Measurements from ENCODE around the gene IER3.
A peak's percentile ranks its signal among the peaks of the same experiment; 100 is the strongest.
"Not testable (repeated sequence)": the region's sequence is repeated elsewhere in the genome, so short reads cannot be mapped to it uniquely, and the experiment has no call there.

IER3 gene

DNA sequence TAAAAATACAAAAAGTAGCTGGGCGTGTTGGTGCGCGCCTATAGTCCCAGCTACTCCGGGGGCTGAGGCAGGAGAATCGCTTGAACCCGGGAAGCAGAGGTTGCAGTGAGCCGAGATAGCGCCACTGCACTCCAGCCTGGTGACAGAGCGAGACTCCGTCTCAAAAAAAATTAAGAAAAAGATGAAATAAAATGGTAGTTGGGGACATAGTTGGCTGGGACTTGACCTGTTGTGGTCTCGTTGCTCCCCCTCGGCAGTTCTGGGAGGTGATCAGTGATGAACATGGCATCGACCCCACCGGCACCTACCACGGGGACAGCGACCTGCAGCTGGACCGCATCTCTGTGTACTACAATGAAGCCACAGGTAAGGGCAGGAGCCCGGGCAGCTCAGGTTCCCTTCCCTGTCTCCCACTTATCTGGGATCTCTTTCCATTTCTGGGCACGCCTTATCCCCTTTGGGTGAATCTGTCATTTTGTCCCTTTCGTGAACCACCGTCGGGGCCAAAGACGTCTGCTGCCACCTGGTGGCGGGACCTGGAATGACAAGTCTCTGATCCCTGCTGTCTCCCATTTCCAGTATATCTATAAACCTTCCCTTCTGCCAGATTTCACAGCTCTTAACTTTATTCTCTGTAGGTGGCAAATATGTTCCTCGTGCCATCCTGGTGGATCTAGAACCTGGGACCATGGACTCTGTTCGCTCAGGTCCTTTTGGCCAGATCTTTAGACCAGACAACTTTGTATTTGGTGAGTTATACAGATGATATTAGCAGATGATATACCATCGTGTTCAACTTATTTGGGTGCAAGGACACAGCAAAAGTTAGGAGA is 21.9 kb downstream of the IER3 start:
- peak; percentile 67 to 82 (median 74) for DNase-seq

DNA sequence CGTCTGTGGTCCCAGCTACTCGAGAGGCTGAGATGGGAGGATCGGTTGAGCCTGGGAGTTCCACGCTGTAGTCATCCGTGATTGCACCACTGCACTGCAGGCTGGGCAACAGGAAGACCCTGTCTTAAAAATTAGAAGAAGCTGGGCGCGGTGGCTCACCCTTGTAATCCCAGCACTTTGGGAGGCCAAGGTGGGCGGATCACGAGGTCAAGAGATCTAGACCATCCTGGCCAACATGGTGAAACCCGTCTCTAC is 22.4 kb downstream of the IER3 start:
- not testable (repeated sequence) for DNase-seq

DNA sequence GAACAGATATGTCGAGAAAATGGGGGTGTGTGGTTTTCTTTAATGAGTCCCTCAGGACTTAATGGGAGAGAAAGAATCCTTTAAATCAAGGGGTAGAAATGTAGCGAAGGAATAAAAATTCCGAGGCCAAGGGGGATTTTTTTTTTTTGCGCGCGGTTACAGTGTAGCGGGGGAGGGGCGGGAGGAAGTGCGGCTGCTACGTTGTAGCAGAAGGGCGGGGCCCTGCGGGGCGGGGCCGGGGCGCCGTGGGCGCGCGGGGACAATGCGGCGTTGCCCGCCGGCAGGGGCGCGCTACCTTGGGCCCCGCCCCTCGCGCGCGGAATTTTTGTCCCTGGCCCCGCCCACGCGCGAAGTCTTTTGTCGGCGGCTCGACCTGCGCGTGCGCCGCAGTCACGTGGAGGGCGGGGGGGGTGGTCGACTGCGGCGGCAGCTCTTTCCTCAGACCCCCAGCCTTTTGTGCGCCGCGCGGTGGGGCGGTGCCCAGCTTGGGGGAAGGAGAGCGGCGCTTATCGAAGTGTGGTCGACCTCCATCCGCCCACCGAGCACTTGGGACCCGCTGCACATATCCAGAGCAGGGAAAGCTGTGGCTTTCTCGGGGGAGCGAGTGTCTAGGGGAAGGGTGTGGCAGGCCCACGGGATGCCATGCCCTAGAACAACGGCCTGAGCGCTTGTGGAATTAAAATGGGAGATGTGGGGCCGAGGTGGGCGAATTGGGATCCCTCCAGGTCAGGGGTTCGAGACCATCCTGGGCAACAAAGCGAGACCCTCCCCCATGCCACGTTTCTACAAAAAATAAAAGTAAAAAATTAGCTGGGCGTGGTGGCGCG is 22.9 kb downstream of the IER3 start:
- peak; percentile 94 to 97 (median 94) for DNase-seq

DNA sequence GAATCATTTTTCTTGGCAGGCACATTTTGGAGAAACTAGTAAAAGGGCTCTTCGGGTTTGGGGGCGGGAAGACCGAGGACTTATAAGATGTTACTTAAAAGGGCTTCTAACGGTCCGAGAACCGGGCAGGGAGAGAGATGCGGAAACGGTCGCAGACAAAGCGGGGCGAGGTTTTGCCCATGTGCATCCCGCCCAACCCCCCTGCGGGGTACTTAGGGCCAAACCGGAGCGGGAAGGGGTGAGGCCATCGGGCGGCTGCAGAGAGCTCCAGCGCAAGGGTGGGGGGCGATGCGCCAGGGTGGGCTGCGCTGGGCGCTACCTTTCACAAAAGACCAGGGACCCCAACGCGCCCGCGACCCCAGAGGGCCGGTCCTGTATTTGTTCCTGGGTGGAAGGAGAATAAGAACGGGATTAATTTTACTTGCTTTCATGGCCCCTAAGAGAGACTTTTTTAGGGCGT is 23.6 kb downstream of the IER3 start:
- DNase-seq = peak; percentile 23 to 45 (median 35)

DNA sequence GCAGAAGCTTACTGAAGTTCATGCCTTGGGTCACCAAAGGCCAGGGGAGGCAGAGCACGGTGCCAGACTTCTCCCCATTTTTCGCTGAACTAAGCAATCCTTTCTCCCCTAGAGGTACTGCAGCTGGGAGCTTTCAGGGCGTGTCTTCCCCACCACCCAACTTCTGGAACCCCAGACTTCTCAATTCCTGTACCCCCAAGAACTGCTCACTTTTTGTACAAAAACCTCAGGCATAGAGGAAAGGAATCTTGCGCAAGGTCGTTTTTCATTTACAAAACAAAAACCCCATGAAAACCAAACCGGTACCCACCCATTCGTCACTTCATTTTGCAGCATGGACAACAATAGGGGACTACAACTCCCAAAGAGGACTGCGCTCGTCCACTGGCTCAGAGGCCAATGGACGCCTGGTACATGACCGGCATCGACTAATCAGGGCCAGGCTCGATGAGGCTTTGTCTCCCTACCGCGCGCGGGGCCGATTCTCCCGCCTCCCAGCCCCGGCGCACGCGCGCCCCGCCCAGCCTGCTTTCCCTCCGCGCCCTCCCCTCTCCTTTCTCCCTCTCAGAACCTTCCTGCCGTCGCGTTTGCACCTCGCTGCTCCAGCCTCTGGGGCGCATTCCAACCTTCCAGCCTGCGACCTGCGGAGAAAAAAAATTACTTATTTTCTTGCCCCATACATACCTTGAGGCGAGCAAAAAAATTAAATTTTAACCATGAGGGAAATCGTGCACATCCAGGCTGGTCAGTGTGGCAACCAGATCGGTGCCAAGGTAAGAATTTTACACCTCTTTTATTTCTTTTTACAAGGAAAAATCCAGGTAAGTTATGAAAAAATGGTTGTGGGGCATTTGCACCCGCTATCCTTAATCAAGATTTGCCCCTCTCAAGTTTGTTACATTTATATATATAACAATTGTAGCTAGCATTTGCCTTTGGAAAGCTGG is 24.3 kb downstream of the IER3 start, which contains the start of gene TUBB:
Gene TUBB, plus strand, starts transcription at position 562 of the 947 bp plus-strand sequence. Its CDS starts 155 bp downstream, at position 717.
- peak; percentile 81 to 93 (median 88) for DNase-seq

DNA sequence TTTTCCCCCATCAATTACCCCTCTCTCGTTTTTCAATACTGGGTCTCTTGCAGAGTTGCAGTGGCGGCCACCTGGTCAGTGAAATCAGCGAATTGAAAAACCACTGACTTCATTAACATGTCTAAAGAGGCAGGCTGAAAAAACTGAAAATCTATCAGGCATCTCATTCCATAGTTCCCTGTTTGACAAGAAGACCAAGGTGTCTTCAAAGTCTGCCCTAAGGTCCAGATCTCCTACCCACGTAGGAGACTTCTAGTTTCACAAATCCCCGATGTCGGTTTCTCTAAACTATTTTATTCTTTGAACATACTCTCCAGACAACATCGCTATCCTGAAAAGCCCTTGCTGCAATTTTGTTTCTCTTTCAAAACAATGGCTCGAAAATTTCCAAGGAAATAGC is 25.0 kb downstream of the IER3 start:
- DNase-seq = no peak

DNA sequence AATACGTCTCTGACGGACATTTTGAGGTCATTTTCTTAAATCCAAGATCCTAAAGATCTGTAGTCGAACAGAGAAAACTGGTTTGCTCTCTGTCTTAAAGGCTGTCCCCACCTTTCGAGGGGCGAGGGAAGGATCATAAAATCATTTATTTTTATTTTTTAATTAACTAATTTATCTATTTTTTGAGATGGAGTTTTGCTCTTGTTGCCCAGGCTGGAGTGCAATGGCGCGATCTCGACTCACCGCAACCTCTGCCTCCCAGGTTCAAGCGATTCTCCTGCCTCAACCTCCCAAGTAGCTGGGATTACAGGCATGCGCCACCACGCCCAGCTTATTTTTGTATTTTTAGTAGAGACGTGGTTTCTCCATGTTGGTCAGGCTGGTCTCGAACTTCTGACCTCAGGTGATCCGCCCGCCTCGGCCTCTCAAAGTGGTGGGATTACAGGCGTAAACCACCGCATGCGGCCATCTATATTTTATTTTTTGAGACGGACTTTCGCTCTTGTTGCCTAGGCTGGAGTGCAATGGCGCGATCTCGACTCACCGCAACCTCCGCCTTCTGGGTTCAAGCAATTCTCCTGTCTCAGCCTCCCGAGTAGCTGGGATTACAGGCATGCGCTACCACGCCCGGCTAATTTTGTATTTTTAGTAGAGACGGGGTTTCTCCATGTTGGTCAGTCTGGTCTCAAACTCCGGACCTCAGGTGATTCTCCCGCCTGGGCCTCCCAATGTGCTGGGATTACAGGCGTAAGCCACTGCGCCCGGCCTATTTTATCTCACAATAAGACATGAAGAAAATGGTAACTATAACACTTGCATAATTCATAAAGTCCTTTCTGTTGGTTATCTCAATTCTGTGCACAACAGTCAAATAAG is 26.3 kb downstream of the IER3 start:
- DNase-seq = not testable (repeated sequence)

DNA sequence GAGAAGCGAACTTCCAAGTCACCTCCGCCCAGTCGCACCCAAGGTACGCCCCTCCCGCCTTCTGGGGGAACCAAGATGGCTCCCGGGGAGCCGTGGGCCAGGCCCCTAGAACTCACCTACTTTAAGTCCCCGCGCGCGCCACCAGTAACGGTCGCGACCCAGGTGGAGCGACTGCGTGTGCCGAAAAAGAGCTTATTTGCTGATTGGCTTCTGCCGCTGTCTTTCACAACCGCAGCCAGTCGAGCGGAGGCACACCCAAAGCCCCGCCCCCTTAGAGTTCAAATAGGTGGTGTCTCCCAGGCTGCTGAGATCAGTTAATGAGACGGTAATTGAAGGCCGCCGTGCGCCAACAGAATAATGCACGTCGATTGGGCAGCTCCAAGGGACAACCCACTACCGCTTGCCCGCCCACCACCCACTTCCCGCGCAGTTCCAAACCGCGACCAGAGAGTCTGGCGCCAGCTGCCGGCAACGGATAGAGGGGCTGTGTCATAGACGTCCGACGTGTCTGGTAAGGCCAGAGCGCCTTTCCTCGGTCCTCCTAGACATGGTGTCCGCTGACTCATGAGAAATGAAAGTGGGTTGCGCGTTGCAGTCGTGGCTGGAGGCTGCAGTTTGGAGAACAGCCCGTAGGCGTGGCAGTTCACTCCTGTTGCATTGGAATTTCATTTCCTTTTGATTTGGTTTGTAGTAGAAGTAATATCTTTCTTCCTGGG is 27.1 kb downstream of the IER3 start, which contains the start of gene MDC1:
Gene MDC1, minus strand, starts transcription at position 153 of the 716 bp plus-strand sequence. CDS start 2,106 bp downstream, outside the sequence.
- peak; percentile 93 to 98 (median 96) for DNase-seq

DNA sequence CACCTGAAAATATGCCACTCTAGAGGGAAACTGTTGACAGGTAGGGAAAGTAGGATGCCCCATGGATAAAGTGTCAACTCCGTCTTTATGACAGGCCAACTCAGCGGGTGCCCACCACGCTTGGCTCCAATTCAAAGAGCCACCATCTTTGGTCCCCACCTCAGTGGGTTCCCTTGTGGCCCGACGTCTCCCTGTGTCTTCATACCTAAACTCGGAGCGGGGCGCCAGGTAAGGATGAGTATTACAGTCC is 27.5 kb downstream of the IER3 start:
- DNase-seq = no peak

DNA sequence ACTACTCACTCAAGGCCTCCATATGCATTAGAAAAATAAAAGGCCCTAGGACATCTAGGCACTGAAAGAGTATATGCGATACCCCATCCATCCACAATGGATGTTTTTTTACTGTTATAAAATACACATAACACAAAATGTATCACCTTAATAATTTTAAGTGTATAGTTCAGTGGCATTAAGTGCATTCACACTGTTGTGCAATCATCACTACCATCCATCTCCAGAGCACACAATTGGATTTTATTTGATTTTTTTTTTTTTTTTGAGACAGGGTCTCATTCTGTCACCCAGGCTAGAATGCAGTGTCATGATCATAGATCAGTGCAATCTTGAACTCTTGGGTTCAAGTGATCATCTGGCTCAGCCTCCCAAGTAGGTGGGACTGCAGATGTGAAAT is 30.1 kb downstream of the IER3 start:
- no peak for DNase-seq

DNA sequence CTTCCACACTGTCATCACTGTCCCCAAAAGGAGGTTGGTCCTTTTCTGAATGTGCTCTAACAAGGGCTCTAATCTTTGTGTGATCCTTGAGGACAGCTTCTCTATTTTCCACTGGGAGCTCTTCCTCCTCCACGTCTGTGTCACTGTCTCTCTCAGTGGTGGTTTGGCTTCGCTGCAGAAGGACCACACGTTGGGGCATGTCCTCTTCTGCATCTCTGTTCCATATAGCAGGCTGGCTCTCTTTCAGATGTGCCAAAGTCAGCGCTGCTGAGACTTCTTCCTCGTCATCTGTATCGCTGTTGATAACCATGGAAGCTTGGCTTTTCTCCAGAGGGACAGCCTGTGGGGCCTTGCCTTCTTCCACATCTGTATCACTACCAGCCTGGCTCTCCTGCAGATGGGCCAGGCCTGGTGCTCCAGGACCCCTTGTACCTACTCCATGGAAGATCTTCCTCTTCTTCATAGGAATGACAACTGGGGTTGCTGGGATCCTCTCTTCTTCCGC is 31.9 kb downstream of the IER3 start:
- no peak for DNase-seq

DNA sequence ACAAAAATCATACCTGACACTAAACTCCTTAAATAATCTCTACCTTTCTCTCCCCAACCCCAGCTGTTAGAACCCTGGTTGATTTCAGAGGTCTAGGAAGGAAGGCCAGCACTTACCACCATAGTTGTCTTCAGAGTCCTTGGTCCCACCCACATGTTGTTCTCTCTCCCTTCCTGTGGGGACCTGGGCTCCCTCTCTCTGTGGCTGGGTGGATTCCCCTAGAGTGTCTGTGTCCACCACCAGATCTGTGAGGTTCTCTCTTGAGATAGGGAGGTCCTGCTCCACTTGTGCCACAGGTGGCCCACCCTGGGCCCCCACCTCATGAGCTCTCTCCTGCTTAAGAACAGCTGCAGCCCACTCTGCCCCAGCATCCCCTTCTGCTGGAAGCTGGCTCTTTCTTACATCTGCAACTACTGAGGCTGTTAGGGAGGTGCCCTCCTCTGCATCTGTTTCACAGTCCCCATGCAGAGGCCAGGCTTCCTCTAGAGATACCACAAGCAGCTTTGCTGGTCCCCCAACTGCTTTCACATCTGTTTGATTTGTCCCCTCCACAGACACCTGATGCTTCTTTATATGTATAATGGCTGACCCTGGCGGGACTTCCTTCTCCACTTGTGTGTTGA is 32.5 kb downstream of the IER3 start:
- DNase-seq = no peak

DNA sequence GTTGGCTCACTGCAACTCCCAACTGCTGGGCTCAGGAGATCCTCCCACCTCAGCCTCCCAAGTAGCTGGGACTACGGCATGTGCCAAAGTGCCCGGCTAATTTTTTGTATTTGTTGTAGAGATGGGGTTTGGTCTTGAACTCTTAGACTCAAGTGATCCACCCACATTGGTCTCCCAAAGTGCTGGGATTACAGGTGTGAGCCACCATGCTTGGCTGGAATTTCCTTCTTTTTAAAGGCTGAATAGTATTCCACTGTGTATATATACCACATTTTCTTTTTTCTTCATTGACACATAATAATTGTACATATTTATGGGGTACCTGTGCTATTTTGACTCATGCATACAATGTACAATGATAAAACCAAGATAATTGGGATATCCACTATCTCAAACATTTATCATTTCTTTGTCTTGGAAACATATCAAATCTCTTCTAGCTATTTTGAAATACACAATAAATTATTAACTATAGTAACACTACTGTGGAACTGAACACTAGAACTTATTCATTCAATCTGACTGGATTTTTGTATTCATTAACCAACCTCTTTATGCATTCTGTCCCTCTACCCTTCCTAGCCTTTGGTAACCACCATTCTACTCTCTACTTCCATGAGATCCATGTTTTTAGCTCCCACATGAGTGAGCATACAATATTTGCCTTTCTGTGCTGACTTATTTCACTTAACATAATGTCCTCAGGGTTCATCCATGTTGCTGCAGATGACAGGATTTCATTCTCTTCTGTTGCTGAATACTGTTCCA is 35.1 kb downstream of the IER3 start:
- DNase-seq = no peak

DNA sequence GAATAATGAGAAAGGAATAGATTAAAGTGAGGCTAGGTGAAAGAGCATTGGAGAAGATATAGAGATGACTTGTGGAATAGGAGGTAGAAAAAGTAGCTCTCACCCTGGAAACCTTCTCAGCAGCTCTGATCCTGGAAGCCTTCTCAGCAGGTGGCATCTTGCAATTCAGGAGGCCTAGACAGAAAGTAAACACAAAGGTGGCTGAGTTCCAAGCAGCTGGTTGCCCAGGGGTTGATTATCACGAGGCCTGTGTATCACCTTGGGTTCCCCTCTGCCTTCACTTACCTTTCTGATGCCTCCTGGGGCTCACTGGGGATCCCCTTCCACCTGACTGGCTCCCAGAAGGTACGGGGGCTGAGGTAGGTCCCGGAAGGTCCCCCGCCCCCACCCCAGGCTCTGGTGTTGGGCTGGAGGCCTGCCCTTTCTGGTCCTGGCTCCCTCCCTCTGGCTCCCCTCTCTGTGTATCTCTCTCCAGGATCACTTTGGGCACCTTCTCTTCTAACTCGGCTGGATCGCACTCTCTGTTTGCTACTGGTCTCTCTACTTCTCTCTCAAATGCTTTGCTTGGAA is 37.0 kb downstream of the IER3 start:
- no peak for DNase-seq

DNA sequence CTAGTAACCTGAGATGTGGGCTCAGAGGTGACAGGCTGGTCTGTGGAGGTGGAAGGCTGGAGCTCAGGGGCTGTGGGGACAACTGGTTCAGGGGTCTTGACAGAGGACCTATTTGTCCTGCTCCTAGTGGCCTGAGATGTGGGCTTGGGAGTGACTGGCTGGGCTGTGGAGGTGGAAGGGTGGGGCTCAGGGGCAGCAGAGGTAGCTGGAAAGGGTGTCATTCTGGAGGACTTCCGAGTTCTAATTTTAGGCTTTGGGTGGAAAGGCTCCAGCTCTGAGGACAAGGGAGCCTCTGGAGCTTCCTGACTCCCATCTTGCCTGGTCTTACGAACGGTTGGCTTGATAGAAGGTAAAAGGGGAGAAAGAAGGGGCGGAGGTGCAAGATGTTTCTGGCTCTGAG is 38.7 kb downstream of the IER3 start:
- no peak for DNase-seq

DNA sequence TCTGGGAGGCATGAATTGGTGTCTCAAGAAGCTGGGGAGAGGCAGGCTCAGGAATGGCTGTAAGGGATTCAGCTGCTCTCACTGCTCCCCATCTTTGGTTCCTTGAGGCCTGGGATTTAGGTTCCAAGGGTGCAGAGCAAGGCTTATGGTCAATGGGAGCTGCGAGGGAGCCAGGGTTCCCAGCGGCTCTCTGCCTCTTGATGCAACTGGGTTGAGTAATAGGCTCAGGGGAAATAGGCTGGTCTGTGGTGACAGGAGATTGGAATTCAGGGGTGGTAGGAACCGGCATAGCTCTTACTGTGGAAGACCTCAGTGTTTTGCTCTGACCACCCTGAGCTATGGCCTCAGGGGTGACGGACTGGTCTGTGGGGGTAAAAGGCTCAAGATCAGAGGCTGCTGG is 40.5 kb downstream of the IER3 start:
- no peak for DNase-seq

DNA sequence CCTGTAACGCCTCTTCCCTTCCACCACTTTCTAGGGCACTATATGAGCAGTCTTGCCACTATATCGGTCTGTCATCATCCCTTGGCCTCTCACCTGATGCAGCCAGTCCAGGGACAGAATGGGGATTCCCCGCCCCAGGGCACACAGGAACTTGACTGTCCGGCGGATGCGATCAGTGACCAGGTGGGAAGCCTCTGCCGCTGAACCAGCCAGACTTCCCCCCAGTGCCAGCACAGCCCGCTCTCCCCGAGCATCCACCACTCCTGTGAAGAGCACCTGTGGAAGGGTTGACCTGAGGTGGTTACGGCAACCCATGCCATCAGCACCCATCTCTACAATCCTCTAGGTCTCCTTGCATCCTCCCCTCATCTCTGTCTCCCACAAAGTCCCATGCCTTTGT is 41.3 kb downstream of the IER3 start:
- DNase-seq = no peak

DNA sequence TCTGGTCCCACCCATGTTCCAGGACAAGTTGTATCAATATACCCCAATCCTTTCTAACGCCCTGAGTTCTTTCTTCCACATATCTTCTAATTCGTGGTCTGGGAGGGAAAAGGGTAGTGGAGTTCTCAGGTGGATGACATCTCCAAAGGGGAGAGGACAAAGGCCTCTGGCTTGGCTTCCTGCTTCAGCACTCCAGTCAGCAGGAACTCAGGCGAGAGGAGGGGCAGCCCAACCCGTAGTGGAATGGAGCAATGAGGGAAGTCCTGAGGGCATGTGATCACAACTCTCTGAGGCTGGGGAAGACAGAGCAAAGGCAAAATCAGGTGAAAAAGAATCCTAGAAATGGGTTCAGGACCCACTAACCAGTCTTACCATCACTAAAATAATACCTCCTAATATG is 44.0 kb downstream of the IER3 start:
- no peak for DNase-seq

DNA sequence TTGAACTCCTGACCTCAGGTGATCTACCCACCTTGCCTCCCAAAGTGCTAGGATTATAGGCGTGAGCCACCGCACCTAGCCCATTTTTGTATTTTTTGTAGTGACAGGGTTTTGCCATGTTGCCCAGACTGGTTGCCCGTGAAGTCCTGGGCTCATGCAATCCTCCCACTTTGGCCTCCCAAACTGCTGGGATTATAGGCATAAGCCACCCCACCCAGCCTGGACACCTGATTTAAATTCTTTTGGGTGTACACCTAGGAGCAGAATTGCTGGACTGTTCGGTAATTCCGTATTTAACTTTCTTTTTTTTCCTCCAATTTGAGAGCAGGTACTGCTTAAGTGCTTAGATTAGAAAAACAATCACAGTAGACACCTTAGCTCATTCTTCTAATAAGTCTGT is 47.9 kb downstream of the IER3 start:
- DNase-seq = no peak
